ENCODE data around the gene G0S2. TPM values are rescaled to one million over a fixed set of nuclear protein-coding genes. Genes with fewer than 3 reads are reported as not detected.
A peak's percentile ranks its signal among the peaks of the same experiment; 100 is the strongest.

Gene G0S2
- total and polyA plus RNA-seq, 9 of the 15 experiments (the other 6 are each of a cell fraction or from before 2014, with no cell fraction given) = 0.18 to 65.6 (median 11.4) TPM

GRCh38 chr1:209674957-209675564 is at the start of gene G0S2 (continued):
- TF ChIP-seq, protein P1, sequence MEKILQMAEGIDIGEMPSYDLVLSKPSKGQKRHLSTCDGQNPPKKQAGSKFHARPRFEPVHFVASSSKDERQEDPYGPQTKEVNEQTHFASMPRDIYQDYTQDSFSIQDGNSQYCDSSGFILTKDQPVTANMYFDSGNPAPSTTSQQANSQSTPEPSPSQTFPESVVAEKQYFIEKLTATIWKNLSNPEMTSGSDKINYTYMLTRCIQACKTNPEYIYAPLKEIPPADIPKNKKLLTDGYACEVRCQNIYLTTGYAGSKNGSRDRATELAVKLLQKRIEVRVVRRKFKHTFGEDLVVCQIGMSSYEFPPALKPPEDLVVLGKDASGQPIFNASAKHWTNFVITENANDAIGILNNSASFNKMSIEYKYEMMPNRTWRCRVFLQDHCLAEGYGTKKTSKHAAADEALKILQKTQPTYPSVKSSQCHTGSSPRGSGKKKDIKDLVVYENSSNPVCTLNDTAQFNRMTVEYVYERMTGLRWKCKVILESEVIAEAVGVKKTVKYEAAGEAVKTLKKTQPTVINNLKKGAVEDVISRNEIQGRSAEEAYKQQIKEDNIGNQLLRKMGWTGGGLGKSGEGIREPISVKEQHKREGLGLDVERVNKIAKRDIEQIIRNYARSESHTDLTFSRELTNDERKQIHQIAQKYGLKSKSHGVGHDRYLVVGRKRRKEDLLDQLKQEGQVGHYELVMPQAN (IDR thresholded peaks at IDR 0.05; ENCODE audit: borderline replicate concordance) = no peak
- TF ChIP-seq NRF1 (conservative IDR thresholded peaks at IDR 0.05 in 1 of 2, IDR thresholded peaks at IDR 0.05 in 1 of 2) = peak; percentile 53 to 65; a peak in 3 of 4 replicates
- TF ChIP-seq, protein P2, sequence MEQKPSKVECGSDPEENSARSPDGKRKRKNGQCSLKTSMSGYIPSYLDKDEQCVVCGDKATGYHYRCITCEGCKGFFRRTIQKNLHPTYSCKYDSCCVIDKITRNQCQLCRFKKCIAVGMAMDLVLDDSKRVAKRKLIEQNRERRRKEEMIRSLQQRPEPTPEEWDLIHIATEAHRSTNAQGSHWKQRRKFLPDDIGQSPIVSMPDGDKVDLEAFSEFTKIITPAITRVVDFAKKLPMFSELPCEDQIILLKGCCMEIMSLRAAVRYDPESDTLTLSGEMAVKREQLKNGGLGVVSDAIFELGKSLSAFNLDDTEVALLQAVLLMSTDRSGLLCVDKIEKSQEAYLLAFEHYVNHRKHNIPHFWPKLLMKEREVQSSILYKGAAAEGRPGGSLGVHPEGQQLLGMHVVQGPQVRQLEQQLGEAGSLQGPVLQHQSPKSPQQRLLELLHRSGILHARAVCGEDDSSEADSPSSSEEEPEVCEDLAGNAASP (IDR thresholded peaks at IDR 0.05) = no peak
- no peak for TF ChIP-seq EHMT2 (IDR thresholded peaks at IDR 0.05)
- TF ChIP-seq POLR2G (IDR thresholded peaks at IDR 0.05; ENCODE audit: low read depth, low read length) = peak; percentile 98
- peak in 1 of 2 experiments; percentile 44; a peak in 1 of 4 replicates for TF ChIP-seq ZNF639 (CRISPR knock-in tag; conservative IDR thresholded peaks at IDR 0.05 in 1 of 2, IDR thresholded peaks at IDR 0.05 in 1 of 2)
- TF ChIP-seq, protein P3, sequence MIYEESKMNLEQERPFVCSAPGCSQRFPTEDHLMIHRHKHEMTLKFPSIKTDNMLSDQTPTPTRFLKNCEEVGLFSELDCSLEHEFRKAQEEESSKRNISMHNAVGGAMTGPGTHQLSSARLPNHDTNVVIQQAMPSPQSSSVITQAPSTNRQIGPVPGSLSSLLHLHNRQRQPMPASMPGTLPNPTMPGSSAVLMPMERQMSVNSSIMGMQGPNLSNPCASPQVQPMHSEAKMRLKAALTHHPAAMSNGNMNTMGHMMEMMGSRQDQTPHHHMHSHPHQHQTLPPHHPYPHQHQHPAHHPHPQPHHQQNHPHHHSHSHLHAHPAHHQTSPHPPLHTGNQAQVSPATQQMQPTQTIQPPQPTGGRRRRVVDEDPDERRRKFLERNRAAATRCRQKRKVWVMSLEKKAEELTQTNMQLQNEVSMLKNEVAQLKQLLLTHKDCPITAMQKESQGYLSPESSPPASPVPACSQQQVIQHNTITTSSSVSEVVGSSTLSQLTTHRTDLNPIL (CRISPR knock-in tag; IDR thresholded peaks at IDR 0.05) = no peak
- no peak for TF ChIP-seq MEF2D (tag; conservative IDR thresholded peaks at IDR 0.05; ENCODE audit: low read depth)
- TF ChIP-seq CBX1 (IDR thresholded peaks at IDR 0.05; ENCODE audit: low read depth) = peak; percentile 86
- no peak for TF ChIP-seq ZSCAN32 (CRISPR knock-in tag; IDR thresholded peaks at IDR 0.05)
- TF ChIP-seq, protein P4, sequence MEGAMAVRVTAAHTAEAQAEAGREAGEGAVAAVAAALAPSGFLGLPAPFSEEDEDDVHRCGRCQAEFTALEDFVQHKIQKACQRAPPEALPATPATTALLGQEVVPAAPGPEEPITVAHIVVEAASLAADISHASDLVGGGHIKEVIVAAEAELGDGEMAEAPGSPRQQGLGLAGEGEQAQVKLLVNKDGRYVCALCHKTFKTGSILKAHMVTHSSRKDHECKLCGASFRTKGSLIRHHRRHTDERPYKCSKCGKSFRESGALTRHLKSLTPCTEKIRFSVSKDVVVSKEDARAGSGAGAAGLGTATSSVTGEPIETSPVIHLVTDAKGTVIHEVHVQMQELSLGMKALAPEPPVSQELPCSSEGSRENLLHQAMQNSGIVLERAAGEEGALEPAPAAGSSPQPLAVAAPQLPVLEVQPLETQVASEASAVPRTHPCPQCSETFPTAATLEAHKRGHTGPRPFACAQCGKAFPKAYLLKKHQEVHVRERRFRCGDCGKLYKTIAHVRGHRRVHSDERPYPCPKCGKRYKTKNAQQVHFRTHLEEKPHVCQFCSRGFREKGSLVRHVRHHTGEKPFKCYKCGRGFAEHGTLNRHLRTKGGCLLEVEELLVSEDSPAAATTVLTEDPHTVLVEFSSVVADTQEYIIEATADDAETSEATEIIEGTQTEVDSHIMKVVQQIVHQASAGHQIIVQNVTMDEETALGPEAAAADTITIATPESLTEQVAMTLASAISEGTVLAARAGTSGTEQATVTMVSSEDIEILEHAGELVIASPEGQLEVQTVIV (CRISPR knock-in tag; IDR thresholded peaks at IDR 0.05; ENCODE audit: borderline replicate concordance) = peak; percentile 6
- peak; percentile 33 for TF ChIP-seq TBP (optimal IDR thresholded peaks at IDR 0.05; ENCODE audit: low read depth, low read length)

All from K562 (cell line).